GM19328 (cell line): ENCODE measurements around the gene ITPR2.
"Not testable (repeated sequence)": the region's sequence is repeated elsewhere in the genome, so short reads cannot be mapped to it uniquely, and the experiment has no call there.

Experiments
- ATAC-seq: cut with Tn5 transposase; IDR thresholded peaks from one replicate; pipeline ENCODE4 v1.9.1; 2021; ENCODE audit warnings: mild to moderate bottlenecking, moderate library complexity; ENCODE audit not compliant: unreplicated experiment

Gene ITPR2

GRCh38 chr12:26636710-26637328 is 196.2 kb downstream of the ITPR2 start:
- no peak for ATAC-seq

GRCh38 chr12:26633591-26634210 is 199.3 kb downstream of the ITPR2 start:
- ATAC-seq = no peak

GRCh38 chr12:26632756-26633155 is 200.2 kb downstream of the ITPR2 start:
- no peak for ATAC-seq

GRCh38 chr12:26631846-26632245 is 201.1 kb downstream of the ITPR2 start:
- no peak for ATAC-seq

GRCh38 chr12:26630546-26631027 is 202.4 kb downstream of the ITPR2 start:
- no peak for ATAC-seq

GRCh38 chr12:26629864-26630263 is 203.1 kb downstream of the ITPR2 start:
- no peak for ATAC-seq

- no peak for ATAC-seq
Measured at GRCh38 chr12:26628234-26628633, 204.8 kb downstream of the ITPR2 start.

GRCh38 chr12:26627335-26627734 is 205.7 kb downstream of the ITPR2 start:
- no peak for ATAC-seq

- no peak for ATAC-seq
Measured at GRCh38 chr12:26623136-26623535, 209.9 kb downstream of the ITPR2 start.

GRCh38 chr12:26622601-26623000 is 210.4 kb downstream of the ITPR2 start:
- no peak for ATAC-seq

- no peak for ATAC-seq
Measured at GRCh38 chr12:26621932-26622331, 211.1 kb downstream of the ITPR2 start.

- ATAC-seq = no peak
Measured at GRCh38 chr12:26620907-26621306, 212.1 kb downstream of the ITPR2 start.

GRCh38 chr12:26617513-26617912 is 215.5 kb downstream of the ITPR2 start:
- no peak for ATAC-seq

- no peak for ATAC-seq
Measured at GRCh38 chr12:26614011-26614616, 218.9 kb downstream of the ITPR2 start.

- no peak for ATAC-seq
Measured at GRCh38 chr12:26612203-26612602, 220.8 kb downstream of the ITPR2 start.

- no peak for ATAC-seq
Measured at GRCh38 chr12:26611598-26611997, 221.4 kb downstream of the ITPR2 start.

GRCh38 chr12:26610774-26611173 is 222.2 kb downstream of the ITPR2 start:
- ATAC-seq = no peak

GRCh38 chr12:26609986-26610385 is 223.0 kb downstream of the ITPR2 start:
- ATAC-seq = no peak

- ATAC-seq = no peak
Measured at GRCh38 chr12:26608706-26609105, 224.3 kb downstream of the ITPR2 start.

GRCh38 chr12:26608273-26608672 is 224.7 kb downstream of the ITPR2 start:
- no peak for ATAC-seq

GRCh38 chr12:26606911-26607310 is 226.1 kb downstream of the ITPR2 start:
- no peak for ATAC-seq

GRCh38 chr12:26604813-26605212 is 228.2 kb downstream of the ITPR2 start:
- not testable (repeated sequence) for ATAC-seq
